Transverse colon (tissue), 4 donors: ENCODE measurements around the gene RNF141.

Source experiments
- CTCF ChIP-seq, 5 experiments: fragments of 200-600 bp in 3 of 5; fragments of 450-650 bp in 2 of 5; sonication (generic) in 3 of 5; IDR thresholded peaks; 1 replicate in 2 of 5; 2 replicates in 3 of 5; pipeline ENCODE4 v1.5.1; 2016 to 2017; ENCODE audit warnings: antibody characterized with exemption in 5 of 5, inconsistent platforms in 3 of 5, mild to moderate bottlenecking in 2 of 5, moderate library complexity in 1 of 5
- EP300 ChIP-seq: sonication (generic); formaldehyde crosslinking; IDR thresholded peaks from one replicate; pipeline ENCODE4 v1.6.1; 2017; ENCODE audit warnings: antibody characterized with exemption, low read depth
- POLR2A ChIP-seq: fragments of 450-650 bp; IDR thresholded peaks from one replicate; pipeline ENCODE4 v1.6.1; 2016; ENCODE audit warnings: antibody characterized with exemption, mild to moderate bottlenecking, moderate library complexity
- POLR2AphosphoS5 ChIP-seq, 3 donors: sonication (generic); formaldehyde crosslinking; IDR thresholded peaks; one replicate each; pipeline ENCODE4 v1.6.1; 2016; ENCODE audit warnings: antibody characterized with exemption in 3 of 3

GRCh38 chr11:10564030-10564429, 23.0 kb upstream of the RNF141 start:
- TF ChIP-seq EP300 (no peak), CTCF (IDR thresholded peaks at IDR 0.05) (no peak), POLR2A (no peak), POLR2AphosphoS5 (IDR thresholded peaks at IDR 0.05) (no peak)
